Neural progenitor cell (in vitro differentiated cells): ENCODE data around the gene C20orf96.
"Not testable (repeated sequence)": the region's sequence is repeated elsewhere in the genome, so short reads cannot be mapped to it uniquely, and the experiment has no call there.

Experiments
- CTCF ChIP-seq: fragments of 200-600 bp; sonication (generic); IDR thresholded peaks from 2 replicates; pipeline ENCODE4 v1.5.1; 2017; ENCODE audit warnings: antibody characterized with exemption, mild to moderate bottlenecking
- EZH2 ChIP-seq: fragments of 200-600 bp; sonication (generic); IDR thresholded peaks from 2 replicates; pipeline ENCODE4 v1.6.1; 2017; ENCODE audit warnings: antibody characterized with exemption, mild to moderate bottlenecking, moderate library complexity
- EZH2phosphoT487 ChIP-seq: fragments of 200-600 bp; sonication (generic); IDR thresholded peaks from 2 replicates; pipeline ENCODE4 v1.6.1; 2017; ENCODE audit warnings: antibody characterized with exemption

GRCh38 chr20:253447-253846, 37.1 kb downstream of the C20orf96 start:
- not testable (repeated sequence) for TF ChIP-seq CTCF, EZH2phosphoT487, EZH2
